ENCODE results near the gene EIF4G2. TPM values are rescaled to one million over a fixed set of nuclear protein-coding genes. Genes with fewer than 3 reads are reported as not detected.

The EIF4G2 gene
- total RNA-seq, 1 donor from 2014 or later = 1,052 TPM

DNA sequence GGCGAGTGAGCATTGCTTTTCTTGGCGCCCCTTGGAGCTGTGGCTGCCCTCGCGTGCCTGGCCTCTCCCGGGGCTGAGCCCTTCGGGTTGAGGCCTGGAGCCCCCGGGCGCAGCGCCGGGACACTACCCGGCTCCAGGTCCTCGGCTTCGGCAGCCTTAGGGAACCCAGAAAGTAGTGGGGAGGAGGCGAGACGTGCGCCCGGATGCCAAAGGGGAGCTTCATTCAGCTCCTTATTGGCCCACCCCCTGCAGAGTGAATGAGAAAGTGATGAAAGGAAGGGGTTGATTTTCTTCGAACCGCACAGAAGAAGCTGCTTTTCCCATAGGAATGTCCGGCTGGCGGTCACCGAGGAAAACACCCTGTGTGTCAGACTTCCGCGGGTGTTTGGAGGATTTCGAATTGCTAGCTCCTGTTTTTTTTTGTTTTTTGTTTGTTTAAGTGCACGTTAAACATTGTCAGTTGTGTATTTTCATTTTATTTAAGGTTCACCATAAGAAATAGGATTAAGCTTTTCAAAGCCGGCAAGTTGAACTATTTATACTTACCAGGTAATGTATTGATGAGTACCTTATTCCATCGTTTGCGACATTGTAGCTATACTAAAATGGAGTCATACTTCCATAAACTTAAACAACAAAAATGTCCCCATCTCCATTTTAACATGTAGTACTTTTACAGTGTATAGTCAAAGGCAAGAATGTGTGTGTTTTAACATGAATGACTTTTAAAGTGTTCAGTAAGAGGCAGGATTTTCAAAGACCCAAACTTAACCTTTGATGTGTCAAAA, 841 bp upstream of the EIF4G2 start:
- Histone ChIP-seq H3K9me3 (ENCODE audit: low read depth) (no peaks in the 10 kb centered on the region), H3K4me2 (peak overlapping the region; percentile 90), H3K4me3 (peak overlapping the region; percentile 99), H2AFZ (replicated peaks) (peak overlapping the region; percentile 65), H3K79me2 (ENCODE audit: low read depth) (peaks cover 54% of the 10 kb centered on the region), H4K20me1 (ENCODE audit: low read depth) (peaks cover 34% of the 10 kb centered on the region), H3K27me3 (no peaks in the 10 kb centered on the region), H3K9ac (peak overlapping the region; percentile 41), H3F3A (ENCODE audit: low read depth) (peaks cover 47% of the 10 kb centered on the region), H3K27ac (peak overlapping the region; percentile 89), H3K4me1 (peaks cover 25% of the 10 kb centered on the region), H3K36me3 (peaks cover 23% of the 10 kb centered on the region)
- Mint-ChIP-seq H3K36me3 (peaks cover 25% of the 10 kb centered on the region), H3K9me3 (no peaks in the 10 kb centered on the region), H3K27me3 (ENCODE audit: insufficient read depth, low read depth) (peaks cover 5% of the 10 kb centered on the region), H3K4me3 (peak overlapping the region; percentile 97), H3K27ac (peak overlapping the region; percentile 100), H3K4me1 (peaks cover 31% of the 10 kb centered on the region)
- peak; percentile 88 for DNase-seq (ENCODE audit: low spot score)
- TF ChIP-seq, protein P1, sequence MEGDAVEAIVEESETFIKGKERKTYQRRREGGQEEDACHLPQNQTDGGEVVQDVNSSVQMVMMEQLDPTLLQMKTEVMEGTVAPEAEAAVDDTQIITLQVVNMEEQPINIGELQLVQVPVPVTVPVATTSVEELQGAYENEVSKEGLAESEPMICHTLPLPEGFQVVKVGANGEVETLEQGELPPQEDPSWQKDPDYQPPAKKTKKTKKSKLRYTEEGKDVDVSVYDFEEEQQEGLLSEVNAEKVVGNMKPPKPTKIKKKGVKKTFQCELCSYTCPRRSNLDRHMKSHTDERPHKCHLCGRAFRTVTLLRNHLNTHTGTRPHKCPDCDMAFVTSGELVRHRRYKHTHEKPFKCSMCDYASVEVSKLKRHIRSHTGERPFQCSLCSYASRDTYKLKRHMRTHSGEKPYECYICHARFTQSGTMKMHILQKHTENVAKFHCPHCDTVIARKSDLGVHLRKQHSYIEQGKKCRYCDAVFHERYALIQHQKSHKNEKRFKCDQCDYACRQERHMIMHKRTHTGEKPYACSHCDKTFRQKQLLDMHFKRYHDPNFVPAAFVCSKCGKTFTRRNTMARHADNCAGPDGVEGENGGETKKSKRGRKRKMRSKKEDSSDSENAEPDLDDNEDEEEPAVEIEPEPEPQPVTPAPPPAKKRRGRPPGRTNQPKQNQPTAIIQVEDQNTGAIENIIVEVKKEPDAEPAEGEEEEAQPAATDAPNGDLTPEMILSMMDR (IDR thresholded peaks at IDR 0.05) = no peak
- peak; percentile 37 for TF ChIP-seq EZH2phosphoT487 (IDR thresholded peaks at IDR 0.05)

DNA sequence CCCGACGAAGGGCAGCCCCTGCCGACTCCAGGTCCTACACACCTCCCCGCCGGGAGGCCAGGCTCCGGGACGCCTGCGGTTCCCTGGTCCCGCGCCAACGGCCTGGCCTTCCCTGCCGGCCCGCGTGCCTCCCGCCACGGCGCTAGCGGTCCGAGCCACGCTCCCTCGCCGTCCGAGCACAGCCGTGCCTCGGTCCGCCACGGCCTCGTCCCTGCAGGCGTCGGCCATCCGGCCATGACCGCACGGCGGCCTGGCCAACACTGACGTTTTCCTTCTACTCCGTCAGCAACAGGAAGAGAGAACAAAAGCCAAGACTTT, 532 bp downstream of the EIF4G2 start:
- Mint-ChIP-seq H3K36me3 (peaks cover 36% of the 10 kb centered on the region), H3K9me3 (no peaks in the 10 kb centered on the region), H3K4me3 (peak overlapping the region; percentile 97), H3K4me1 (peaks cover 40% of the 10 kb centered on the region), H3K27me3 (ENCODE audit: insufficient read depth, low read depth) (peaks cover 5% of the 10 kb centered on the region), H3K27ac (peak overlapping the region; percentile 100)
- Histone ChIP-seq H3K36me3 (peaks cover 37% of the 10 kb centered on the region), H3K4me1 (peaks cover 25% of the 10 kb centered on the region), H3K27ac (peak overlapping the region; percentile 95), H3K9ac (peak overlapping the region; percentile 98), H3F3A (ENCODE audit: low read depth) (peaks cover 61% of the 10 kb centered on the region), H3K79me2 (ENCODE audit: low read depth) (peaks cover 68% of the 10 kb centered on the region), H4K20me1 (ENCODE audit: low read depth) (peaks cover 48% of the 10 kb centered on the region), H3K9me3 (ENCODE audit: low read depth) (no peaks in the 10 kb centered on the region), H3K27me3 (no peaks in the 10 kb centered on the region), H3K4me2 (peak overlapping the region; percentile 94), H3K4me3 (peak overlapping the region; percentile 99), H2AFZ (replicated peaks) (peak overlapping the region; percentile 15)
- DNase-seq (ENCODE audit: low spot score) = no peak
- TF ChIP-seq EZH2phosphoT487 (IDR thresholded peaks at IDR 0.05) (no peak), EZH2 (IDR thresholded peaks at IDR 0.05) (no peak)
- TF ChIP-seq, protein P1 (IDR thresholded peaks at IDR 0.05) = no peak

DNA sequence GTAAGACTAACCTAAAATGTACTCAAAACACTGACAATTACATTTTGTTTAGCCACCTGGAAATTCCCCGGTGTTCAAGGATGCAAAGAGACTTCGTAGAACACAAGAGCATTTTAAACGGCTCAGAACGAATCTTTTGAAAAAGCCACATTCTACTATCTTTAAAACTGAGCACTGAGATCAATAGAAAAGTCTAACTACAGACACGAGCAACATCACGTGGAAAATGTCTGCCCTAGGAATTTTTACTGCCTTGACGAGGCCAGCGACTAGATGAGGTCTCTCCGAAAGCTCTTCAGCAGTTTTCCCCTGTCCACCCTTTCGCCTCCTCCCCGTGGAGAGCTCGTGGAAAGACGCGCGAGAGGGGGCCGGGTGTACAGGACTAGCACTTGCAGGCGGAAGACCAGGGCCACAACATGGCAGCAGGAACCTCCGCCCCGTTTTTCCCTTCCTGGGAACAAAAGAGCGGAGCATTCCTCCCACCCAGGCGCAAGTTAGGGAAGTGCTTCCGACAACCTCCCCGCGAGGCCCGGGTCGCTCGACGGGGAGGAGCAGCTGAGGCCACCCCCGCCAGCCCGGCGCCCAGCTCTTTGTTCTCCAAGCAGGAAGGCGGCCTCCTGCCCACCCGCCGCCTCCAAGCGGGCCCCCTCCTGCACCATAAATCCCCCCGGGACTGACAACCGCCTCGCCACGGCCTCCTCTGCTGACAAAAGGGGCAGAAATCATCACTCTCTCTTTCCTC, 1.1 kb downstream of the EIF4G2 start:
- H3K4me3 ChIP-seq = peak overlapping the region; percentile 99
- peak; percentile 65 for DNase-seq (ENCODE audit: low spot score)
- peaks cover 42% of the 10 kb centered on the region for H3K36me3 ChIP-seq
- Mint-ChIP-seq H3K36me3 (peaks cover 38% of the 10 kb centered on the region), H3K4me3 (peak overlapping the region; percentile 97), H3K4me1 (peaks cover 40% of the 10 kb centered on the region), H3K9me3 (no peaks in the 10 kb centered on the region), H3K27me3 (ENCODE audit: insufficient read depth, low read depth) (peaks cover 5% of the 10 kb centered on the region), H3K27ac (peak overlapping the region; percentile 93)
- H3F3A ChIP-seq (ENCODE audit: low read depth) = peaks cover 67% of the 10 kb centered on the region
- no peak overlapping the region for H2AFZ ChIP-seq (replicated peaks)
- H3K9me3 ChIP-seq (ENCODE audit: low read depth) = no peaks in the 10 kb centered on the region
- H3K4me1 ChIP-seq = peaks cover 25% of the 10 kb centered on the region
- peaks cover 73% of the 10 kb centered on the region for H3K79me2 ChIP-seq (ENCODE audit: low read depth)
- H3K4me2 ChIP-seq = peak overlapping the region; percentile 94
- peak overlapping the region; percentile 98 for H3K9ac ChIP-seq
- H3K27me3 ChIP-seq = no peaks in the 10 kb centered on the region
- peak overlapping the region; percentile 95 for H3K27ac ChIP-seq
- peaks cover 53% of the 10 kb centered on the region for H4K20me1 ChIP-seq (ENCODE audit: low read depth)
- TF ChIP-seq, protein P1 (IDR thresholded peaks at IDR 0.05) = no peak
- TF ChIP-seq EZH2 (IDR thresholded peaks at IDR 0.05) (no peak), EZH2phosphoT487 (IDR thresholded peaks at IDR 0.05) (no peak)

Measured in neural progenitor cell (in vitro differentiated cells).